Hematopoietic multipotent progenitor cell (in vitro differentiated cells): Measurements from ENCODE around the gene KRTAP12-4. TPM values are rescaled to one million over a fixed set of nuclear protein-coding genes. Genes with fewer than 3 reads are reported as not detected.
"Not testable (repeated sequence)": the region's sequence is repeated elsewhere in the genome, so short reads cannot be mapped to it uniquely, and the experiment has no call there.

Source experiments
- DNase-seq, 3 donors: peaks; one replicate each; pipeline ENCODE4 v3.0.0-alpha.2; 2011 to 2015; ENCODE audit warnings: low read depth in 2 of 3, low spot score in 2 of 3
- total RNA-seq: library from RNA; depleted of rRNA; stranded (reverse); fragments of >200 nt; gene quantifications from one replicate; pipeline ENCODE4 v1.2.3, GENCODE V29; 2012

Gene KRTAP12-4
- total RNA-seq, 1 donor: not detected

GRCh38 chr21:44637018-44637850 lies 17.2 kb downstream of the KRTAP12-4 start, which contains the start of gene KRTAP10-10:
Gene KRTAP10-10, plus strand, starts transcription at chr21:44637356. Its CDS starts 62 bp downstream, at chr21:44637418.
- DNase-seq: no peak

DNA sequence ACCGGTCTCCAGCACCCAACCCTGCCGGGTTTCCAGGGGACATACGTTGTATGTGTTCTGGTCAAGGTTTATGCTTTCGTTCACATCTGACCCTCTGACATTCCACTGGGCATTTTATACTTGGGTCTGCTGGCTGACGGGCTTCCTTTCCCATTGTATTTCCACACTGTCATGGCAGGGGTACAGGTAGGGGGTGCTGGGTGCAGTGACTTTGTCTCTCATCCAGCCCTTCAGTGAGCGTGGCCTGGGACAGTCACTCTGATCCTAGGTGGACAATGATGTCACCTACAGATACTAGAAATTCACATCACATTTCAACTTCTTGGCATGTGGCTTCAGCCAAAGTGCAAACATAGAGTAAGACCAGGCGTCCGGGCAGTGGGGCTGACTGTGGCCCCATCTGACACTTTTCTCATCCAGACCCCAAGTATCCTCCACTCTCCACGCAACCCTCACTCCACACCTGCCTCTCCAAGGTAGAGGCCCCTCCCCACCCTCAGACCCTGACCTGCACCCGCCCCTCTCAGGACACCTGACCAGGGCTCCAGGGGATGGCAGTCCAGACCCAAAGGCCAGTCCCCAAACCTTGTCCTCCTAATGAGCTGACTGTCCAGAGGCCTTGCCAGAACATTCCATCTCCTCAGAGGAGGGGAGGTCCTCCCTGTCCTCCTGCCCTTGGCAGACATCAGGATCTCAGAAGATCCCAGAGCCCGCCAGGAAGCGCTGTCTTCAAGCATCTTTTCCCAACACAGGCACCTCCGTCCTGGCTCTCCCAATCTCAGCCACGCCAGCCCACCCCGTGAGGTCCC lies 18.0 kb downstream of the KRTAP12-4 start:
- no peak for DNase-seq

DNA sequence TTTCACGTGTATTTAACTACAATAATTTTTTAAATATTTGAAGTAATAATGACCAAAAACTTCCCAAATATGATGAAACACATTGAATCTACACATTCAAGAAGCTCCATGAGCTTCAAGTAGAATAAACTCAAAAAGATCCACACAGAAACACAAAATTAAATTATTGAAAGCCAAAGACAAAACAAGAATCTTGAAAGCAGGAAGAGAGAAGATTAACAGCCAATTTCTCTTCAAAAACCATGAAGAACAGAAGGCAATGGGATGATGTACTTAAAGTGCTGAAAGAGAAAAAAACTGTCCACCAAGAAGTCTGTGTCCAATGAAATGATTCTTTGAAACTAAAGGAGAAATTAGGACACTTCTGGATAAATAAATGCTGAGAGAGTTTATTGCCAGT lies 22.4 kb downstream of the KRTAP12-4 start:
- no peak for DNase-seq

- no peak for DNase-seq
These were observed 24.0 kb downstream of the KRTAP12-4 start for GRCh38 chr21:44630440-44630839.

- no peak for DNase-seq
These were observed 25.6 kb downstream of the KRTAP12-4 start for GRCh38 chr21:44628707-44629391.

DNA sequence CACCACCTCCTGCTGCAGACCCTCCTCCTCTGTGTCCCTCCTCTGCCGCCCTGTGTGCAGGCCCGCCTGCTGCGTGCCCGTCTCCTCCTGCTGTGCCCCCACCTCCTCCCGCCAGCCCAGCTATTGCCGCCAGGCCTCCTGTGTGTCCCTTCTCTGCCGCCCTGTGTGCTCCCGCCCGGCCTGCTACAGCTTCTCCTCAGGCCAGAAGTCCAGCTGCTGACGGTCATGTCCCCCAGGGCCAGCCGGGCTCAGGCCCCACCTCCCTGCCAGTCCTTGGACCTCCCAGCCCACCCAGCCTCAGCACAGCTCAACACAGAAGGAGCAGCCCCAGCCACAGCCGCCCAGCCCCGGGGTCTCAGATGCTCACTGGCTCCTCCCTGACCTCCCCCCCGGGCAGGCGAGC lies 26.6 kb downstream of the KRTAP12-4 start:
- DNase-seq: not testable (repeated sequence)

GRCh38 chr21:44627181-44627822 lies 27.2 kb downstream of the KRTAP12-4 start:
- not testable (repeated sequence) for DNase-seq

DNA sequence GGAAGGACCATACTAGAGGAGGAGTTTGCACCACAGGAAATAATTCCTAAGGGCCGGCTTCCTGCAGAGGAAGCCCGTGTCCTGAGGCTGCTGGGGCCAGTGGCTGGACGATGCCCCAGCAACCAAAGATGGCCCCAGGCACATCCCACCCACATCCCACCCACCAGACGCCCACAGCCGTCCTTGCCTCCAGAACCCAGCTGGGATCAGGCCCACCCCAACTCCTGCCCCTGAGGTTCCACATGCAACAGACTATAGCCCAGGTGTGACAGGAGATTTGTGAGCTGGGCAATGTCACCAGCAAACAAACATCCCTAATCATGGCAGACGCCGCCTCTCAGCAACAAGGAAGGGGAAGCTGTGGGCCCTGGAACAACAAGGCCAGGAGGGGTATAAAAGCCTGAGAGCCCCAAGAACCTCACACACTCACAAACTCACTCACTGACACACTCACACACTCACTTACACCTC lies 27.8 kb downstream of the KRTAP12-4 start, which contains the start of gene KRTAP10-9:
Gene KRTAP10-9 (plus strand): TSS at position 421 of the 471 bp plus-strand sequence. CDS start 79 bp downstream, outside the sequence.
- no peak for DNase-seq

- DNase-seq: no peak
These were observed 28.2 kb downstream of the KRTAP12-4 start for GRCh38 chr21:44626262-44626661.

DNA sequence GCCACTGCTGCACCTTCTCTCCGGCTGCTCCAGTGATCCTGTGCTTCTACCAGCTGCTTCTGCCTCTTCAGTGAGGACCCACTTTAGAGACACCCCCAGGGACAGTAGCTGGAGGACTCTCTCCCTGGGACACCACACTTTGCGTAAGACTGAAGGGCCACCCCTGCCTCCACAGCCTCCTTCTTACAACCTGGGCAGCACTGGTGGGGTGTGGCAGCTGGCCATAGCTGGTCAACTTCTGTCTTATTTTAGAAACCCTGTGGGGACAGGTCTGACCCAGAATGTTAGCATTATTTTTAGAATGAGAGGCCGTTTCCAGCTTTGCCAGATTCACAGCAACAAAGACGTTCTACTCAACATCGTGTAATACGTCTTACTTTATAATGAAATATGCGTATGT lies 28.7 kb downstream of the KRTAP12-4 start:
- DNase-seq: no peak

GRCh38 chr21:44623575-44623974 lies 30.9 kb downstream of the KRTAP12-4 start:
- DNase-seq: no peak

GRCh38 chr21:44619886-44620285 lies 34.6 kb downstream of the KRTAP12-4 start:
- no peak for DNase-seq

GRCh38 chr21:44618909-44619308 lies 35.5 kb downstream of the KRTAP12-4 start:
- peak in 1 of 3 donors; percentile 24 for DNase-seq

DNA sequence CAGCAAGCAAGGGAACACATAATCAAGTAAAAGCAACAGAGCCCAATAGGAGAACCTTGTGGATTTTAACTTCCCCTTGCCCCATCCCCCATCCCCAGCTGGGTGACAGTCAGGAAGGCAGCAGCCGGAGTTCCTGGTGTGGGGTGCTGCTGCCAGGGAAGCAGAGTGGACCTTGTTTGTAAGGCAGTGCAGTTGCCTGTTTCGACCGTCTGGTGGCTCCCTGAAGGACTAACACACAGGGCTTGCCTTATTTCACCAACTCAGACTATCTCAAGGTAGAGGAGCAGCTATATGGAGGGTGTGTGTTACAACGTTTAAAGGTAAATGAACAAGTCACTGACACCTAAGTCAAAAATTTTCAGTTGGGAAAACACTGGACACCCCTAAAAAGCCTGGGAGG lies 36.0 kb downstream of the KRTAP12-4 start:
- peak in 1 of 3 donors; percentile 13 for DNase-seq

- DNase-seq: no peak
These were observed 37.4 kb downstream of the KRTAP12-4 start for GRCh38 chr21:44617071-44617501.

DNA sequence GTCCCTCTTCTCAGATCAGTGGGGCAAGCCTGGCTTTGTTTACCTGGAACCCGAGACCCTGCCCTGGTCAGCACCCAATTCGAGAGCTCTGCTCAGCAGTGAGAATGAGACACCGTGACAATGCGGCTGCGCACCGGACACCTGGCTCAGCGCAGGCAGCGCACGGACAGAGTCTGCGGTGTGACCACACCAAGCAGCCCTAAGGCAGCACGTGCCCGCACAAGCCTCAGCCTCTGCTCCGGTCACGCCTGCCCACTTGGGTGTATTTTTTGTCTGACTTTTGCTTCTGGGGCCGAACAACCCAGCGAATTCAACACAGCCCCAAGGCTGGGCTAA lies 37.9 kb downstream of the KRTAP12-4 start:
- DNase-seq: no peak

DNA sequence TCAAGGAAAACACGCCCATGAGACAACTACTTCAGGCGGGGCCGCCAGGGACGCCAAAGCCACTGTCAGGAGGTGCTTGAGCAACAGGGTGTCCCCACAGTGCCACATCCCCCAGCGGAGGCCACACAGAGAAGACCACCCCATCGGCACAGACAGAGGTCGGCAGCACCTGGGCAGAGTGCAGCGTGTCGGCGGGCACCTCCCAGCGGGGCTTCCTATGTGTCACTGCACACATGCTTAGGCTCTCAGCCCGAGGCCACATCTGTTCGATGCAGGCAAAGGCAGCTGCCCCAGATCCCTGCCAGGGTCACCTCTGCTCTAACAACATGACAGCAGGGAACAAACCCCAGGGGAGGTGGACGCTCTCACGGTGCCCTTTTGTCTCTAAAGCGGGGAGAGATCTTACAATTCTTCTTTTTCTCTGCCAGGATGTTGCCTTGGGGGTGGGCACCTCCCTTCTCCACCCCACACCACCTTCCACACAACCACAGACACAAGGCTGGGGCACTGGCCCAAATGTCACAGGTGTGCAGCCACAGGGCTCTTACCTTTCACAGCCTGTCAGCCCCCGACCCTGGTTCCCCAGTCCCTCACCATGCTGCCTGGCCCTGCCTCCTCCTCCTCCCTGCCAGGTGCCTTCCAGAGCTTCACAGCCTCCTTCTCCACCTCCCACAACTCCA lies 38.4 kb downstream of the KRTAP12-4 start:
- no peak for DNase-seq

DNA sequence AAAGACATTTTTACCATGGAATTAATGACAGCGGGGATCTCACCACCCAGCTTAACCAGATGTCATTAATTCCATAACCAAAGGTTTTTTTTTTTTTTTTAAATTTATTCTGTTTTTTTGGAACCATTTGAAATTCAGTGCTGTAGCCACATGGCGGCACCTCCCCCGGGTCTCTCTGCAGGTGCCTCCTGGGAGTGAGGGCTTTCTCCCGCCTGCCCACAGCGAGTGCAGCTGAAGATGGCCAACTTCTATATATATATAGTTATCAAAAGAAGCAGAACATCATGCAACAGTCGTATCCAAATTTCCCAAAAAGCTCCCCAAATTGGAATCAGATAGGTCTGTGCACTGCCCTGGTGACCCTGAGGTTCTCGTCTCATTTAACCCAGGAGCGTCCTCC lies 39.0 kb downstream of the KRTAP12-4 start:
- no peak for DNase-seq

GRCh38 chr21:44614961-44615391 lies 39.5 kb downstream of the KRTAP12-4 start:
- DNase-seq: no peak

GRCh38 chr21:44614161-44614631 lies 40.3 kb downstream of the KRTAP12-4 start:
- DNase-seq: no peak
